Fibroblast of villous mesenchyme (primary cell): ENCODE data around the gene ZNF714. TPM values are rescaled to one million over a fixed set of nuclear protein-coding genes. Genes with fewer than 3 reads are reported as not detected.
A peak's percentile ranks its signal among the peaks of the same experiment; 100 is the strongest.
"Not testable (repeated sequence)": the region's sequence is repeated elsewhere in the genome, so short reads cannot be mapped to it uniquely, and the experiment has no call there.

Experiments used
- DNase-seq: peaks from one replicate; pipeline ENCODE4 v3.0.0-alpha.2; 2010; ENCODE audit warnings: low read depth
- H3K4me3 ChIP-seq: 2 replicates; pipeline ENCODE4 v1.5.1; 2011; ENCODE audit warnings: low read depth, mild to moderate bottlenecking, low read length
- CTCF ChIP-seq: IDR thresholded peaks from 2 replicates; pipeline ENCODE4 v1.5.1; 2012; ENCODE audit warnings: low read depth, mild to moderate bottlenecking, low read length; ENCODE audit not compliant: insufficient read depth
- total RNA-seq: library from RNA; depleted of rRNA; stranded (reverse); fragments of >200 nt; gene quantifications from 2 replicates; pipeline ENCODE4 v1.2.3, GENCODE V29; 2012

ZNF714 gene
- total RNA-seq, 1 donor: 13.8 TPM

DNA sequence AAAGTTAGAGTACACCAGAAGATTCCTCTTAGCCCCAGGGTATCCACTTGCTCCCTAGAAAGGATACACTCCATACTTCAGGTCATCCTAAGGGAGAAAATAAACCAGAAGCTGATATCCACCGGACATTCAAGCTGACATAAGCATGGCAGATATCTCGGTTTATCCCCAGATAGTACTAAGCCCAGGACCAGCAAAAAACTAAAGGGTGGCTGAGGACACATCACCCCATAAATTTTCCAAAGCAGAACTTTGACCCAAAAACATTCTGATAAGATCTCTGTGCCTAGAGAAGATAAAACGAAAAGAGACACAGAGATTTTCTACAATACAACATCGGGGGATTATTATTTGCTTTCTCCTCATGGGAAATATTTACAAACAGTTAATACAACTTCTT lies 45.9 kb downstream of the ZNF714 start:
- TF ChIP-seq CTCF: no peak
- peak; percentile 55 for DNase-seq
- no peak overlapping the region for H3K4me3 ChIP-seq

- TF ChIP-seq CTCF: no peak
- peak; percentile 51 for DNase-seq
- H3K4me3 ChIP-seq: no peak overlapping the region
Measured at GRCh38 chr19:21128901-21129698, 47.1 kb downstream of the ZNF714 start.

GRCh38 chr19:21130097-21130775 lies 48.2 kb downstream of the ZNF714 start:
- no peak for DNase-seq
- no peak overlapping the region for H3K4me3 ChIP-seq
- TF ChIP-seq CTCF: no peak

GRCh38 chr19:21133633-21134032 lies 51.6 kb downstream of the ZNF714 start:
- TF ChIP-seq CTCF: no peak
- DNase-seq: no peak

DNA sequence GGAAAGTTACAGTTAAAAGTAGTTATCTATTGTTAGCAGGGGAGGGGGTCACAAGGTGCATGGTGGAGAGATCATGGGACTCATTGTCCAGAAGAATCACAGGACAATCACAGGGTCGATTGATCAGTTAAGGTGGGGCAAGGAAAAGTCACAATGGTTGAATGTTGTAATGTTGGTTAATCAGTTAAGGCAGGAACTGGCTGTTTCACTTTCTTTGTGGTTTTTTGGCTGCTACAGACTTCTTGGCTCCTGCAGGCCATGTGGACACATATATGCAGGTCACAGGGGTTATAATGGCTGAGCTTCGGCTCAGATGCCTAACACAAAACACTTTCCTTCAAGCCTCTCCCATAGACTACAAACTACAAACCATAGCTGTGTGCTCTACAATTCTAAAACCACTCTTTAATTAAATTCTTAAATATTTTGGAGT lies 52.9 kb downstream of the ZNF714 start:
- DNase-seq: no peak
- H3K4me3 ChIP-seq: no peak overlapping the region
- TF ChIP-seq CTCF: no peak

More at GRCh38 chr19:21133633-21134032, 51.6 kb downstream of the ZNF714 start:
- H3K4me3 ChIP-seq: no peak overlapping the region

DNA sequence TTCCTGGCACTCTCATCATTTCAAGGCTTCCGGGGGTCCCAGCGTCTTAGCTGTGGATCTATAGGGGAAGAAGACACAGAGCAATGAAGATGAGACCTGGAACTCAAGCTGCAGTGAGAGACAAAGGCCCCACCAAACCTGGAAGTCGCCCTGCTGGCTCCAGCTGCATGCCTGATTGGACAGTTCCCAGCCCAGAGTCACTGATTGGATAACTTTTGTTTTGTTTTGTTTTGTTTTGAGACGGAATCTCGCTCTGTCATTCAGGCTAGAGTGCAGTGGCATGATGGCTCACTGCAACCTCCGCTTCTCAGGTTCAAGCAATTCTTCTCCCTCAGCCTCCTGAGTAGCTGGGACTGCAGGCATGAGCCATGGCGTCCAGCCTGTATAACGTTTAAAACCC lies 53.4 kb downstream of the ZNF714 start:
- H3K4me3 ChIP-seq: no peak overlapping the region
- no peak for DNase-seq
- TF ChIP-seq CTCF: no peak

GRCh38 chr19:21138130-21138529 lies 56.1 kb downstream of the ZNF714 start:
- H3K4me3 ChIP-seq: no peak overlapping the region
- DNase-seq: no peak
- no peak for TF ChIP-seq CTCF

GRCh38 chr19:21141006-21141405 lies 59.0 kb downstream of the ZNF714 start:
- DNase-seq, H3K4me3 ChIP-seq: not testable (repeated sequence)
